Erythroblast (primary cell): ENCODE measurements around the gene LRRC46.

Experiments used
- DNase-seq, 2 experiments: peaks; one replicate each; lab custom pipeline; 2025; lab: John Stamatoyannopoulos, UW
- GATA1 ChIP-seq: IDR thresholded peaks from 2 replicates; pipeline ENCODE4 v1.6.1; 2011; ENCODE audit warnings: low read depth, mild to moderate bottlenecking, control low read depth, low read length, moderate library complexity
- POLR2A ChIP-seq: IDR thresholded peaks from 2 replicates; pipeline ENCODE4 v1.6.1; 2011; ENCODE audit warnings: mild to moderate bottlenecking, low read length

Gene LRRC46

GRCh38 chr17:47844814-47845715 lies 13.6 kb downstream of the LRRC46 start:
- DNase-seq: no peak
- TF ChIP-seq POLR2A (no peak), GATA1 (no peak)

GRCh38 chr17:47845716-47846075 lies 14.2 kb downstream of the LRRC46 start:
- no peak for DNase-seq
- TF ChIP-seq GATA1 (no peak), POLR2A (no peak)

GRCh38 chr17:47846716-47847340 lies 15.4 kb downstream of the LRRC46 start:
- DNase-seq: no peak

GRCh38 chr17:47847341-47848197 lies 16.1 kb downstream of the LRRC46 start:
- TF ChIP-seq GATA1 (no peak), POLR2A (no peak)
- DNase-seq: peak; percentile 28 to 37

More at GRCh38 chr17:47846716-47847340, 15.4 kb downstream of the LRRC46 start:
- TF ChIP-seq POLR2A (no peak), GATA1 (no peak)

- no peak for DNase-seq
- TF ChIP-seq POLR2A (no peak), GATA1 (no peak)
These were observed 16.7 kb downstream of the LRRC46 start for GRCh38 chr17:47848198-47848513.

GRCh38 chr17:47850373-47850691 lies 18.9 kb downstream of the LRRC46 start:
- DNase-seq: no peak
- TF ChIP-seq POLR2A (no peak), GATA1 (no peak)

GRCh38 chr17:47850692-47851573 lies 19.5 kb downstream of the LRRC46 start, which contains the start of gene SP6:
Gene SP6 (minus strand): TSS chr17:47851163. CDS start chr17:47848429, 2,734 bp downstream.
- DNase-seq: peak; percentile 27 to 64
- no peak for TF ChIP-seq GATA1
- TF ChIP-seq POLR2A: no peak

- no peak for DNase-seq
- no peak for TF ChIP-seq GATA1
- TF ChIP-seq POLR2A: no peak
These were observed 20.3 kb downstream of the LRRC46 start for GRCh38 chr17:47851764-47852112.

- TF ChIP-seq POLR2A (no peak), GATA1 (no peak)
- no peak for DNase-seq
These were observed 20.9 kb downstream of the LRRC46 start for GRCh38 chr17:47852113-47852949.

- TF ChIP-seq GATA1 (no peak), POLR2A (no peak)
- DNase-seq: no peak
These were observed 22.1 kb downstream of the LRRC46 start for GRCh38 chr17:47853616-47854015.

- DNase-seq: no peak
- no peak for TF ChIP-seq POLR2A
- TF ChIP-seq GATA1: no peak
These were observed 24.3 kb downstream of the LRRC46 start for GRCh38 chr17:47855737-47856136.

- TF ChIP-seq POLR2A (no peak), GATA1 (no peak)
- DNase-seq: no peak
These were observed 25.4 kb downstream of the LRRC46 start for GRCh38 chr17:47856830-47857229.
